ENCODE data around the gene VAV1.

Gene VAV1

DNA sequence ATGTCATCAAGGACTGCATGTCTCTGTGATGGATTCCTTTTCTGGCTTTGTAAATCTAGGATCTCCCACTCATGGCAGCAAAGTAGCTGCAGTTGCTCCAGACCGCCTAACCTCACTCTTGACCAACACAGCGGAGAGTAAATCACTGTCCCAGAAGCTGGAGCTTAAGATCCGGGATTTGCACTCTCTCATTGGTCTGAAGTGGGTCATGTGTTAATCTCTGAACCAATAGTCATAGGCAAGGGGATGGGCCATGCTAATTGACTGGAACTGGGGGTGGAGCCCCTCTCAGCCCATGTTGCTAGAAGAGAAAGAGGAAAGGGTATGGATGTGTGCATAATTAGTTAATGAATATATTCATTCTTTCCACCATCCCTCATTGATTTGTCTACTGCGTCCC is 34.0 kb downstream of the VAV1 start:
- no peaks in the 10 kb centered on the region for H3K27me3 Mint-ChIP-seq
- peak overlapping the region; percentile 29 for H3K27ac Mint-ChIP-seq
- peaks cover 10% of the 10 kb centered on the region for H3K36me3 Mint-ChIP-seq
- ATAC-seq, result no peak
- no peak overlapping the region for H3K4me3 Mint-ChIP-seq
- no peaks in the 10 kb centered on the region for H3K9me3 Mint-ChIP-seq
- H3K4me1 Mint-ChIP-seq, result peaks cover 51% of the 10 kb centered on the region

DNA sequence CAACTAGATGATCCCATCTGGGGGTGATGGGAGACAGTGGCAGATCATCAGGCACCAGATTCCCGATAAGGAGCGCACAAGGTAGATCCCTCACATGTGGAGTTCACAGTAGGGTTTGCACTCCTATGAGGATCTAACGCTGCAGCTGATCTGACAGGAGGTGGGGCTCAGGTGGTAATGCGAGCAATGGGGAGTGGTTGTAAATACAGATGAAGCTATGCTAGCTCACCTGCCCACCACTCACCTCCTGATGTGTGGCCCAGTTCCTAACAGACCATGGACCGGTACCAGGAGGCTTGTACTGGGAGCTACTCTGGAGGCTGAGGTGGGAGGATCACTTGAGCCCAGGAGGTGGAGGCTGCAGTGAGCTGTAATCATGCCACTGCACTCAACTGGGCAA is 34.8 kb downstream of the VAV1 start:
- Mint-ChIP-seq H3K4me1 (peaks cover 51% of the 10 kb centered on the region), H3K9me3 (peaks cover 2% of the 10 kb centered on the region), H3K36me3 (peaks cover 18% of the 10 kb centered on the region), H3K27ac (peak overlapping the region; percentile 29), H3K4me3 (no peak overlapping the region), H3K27me3 (no peaks in the 10 kb centered on the region)
- ATAC-seq, result no peak

DNA sequence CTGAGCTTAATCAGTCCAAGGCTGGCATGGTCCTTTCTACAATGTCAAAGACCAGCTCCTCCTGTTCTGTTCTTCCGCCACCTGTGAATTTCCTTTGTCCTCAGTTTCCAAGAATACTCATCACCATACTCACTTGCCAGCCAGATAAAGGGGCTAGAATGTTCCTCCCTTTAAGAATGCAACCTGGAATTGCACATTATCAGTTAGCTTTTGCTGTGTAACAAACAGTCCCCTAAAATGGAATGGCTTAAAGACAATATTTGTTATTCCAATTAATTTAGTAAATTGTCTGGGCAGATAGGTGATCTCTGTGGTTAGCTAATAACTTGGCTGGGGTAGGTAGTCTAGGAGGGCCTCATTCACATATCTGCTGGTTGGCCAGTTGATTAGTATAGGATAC is 36.0 kb downstream of the VAV1 start:
- peaks cover 5% of the 10 kb centered on the region for H3K9me3 Mint-ChIP-seq
- peaks cover 46% of the 10 kb centered on the region for H3K4me1 Mint-ChIP-seq

DNA sequence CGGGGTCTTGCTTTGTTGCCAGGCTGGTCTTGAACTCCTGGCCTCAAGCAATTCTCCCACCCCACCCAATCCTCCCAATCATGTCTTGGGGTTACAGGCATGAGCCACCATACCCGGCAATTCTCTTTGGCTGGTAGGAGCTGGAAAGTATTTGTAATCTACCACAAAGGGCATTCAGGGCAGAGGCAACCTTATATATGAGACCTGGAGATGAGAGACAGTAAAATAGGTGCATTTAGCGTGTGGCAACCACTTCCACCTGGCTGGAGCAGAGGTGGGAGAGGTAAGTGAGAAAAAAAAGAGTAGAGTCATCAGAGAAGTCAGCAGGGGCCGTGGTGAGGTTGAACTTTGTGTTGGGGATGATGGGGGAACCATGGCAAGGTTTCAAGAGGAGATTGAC is 36.8 kb downstream of the VAV1 start:
- no peaks in the 10 kb centered on the region for H3K27me3 Mint-ChIP-seq
- H3K36me3 Mint-ChIP-seq, result peaks cover 25% of the 10 kb centered on the region
- H3K4me1 Mint-ChIP-seq, result peaks cover 44% of the 10 kb centered on the region
- H3K27ac Mint-ChIP-seq, result peak overlapping the region; percentile 31
- ATAC-seq, result no peak
- H3K9me3 Mint-ChIP-seq, result peaks cover 5% of the 10 kb centered on the region
- H3K4me3 Mint-ChIP-seq, result no peak overlapping the region

More for the DNA sequence above, 36.0 kb downstream of the VAV1 start:
- H3K27me3 Mint-ChIP-seq, result no peaks in the 10 kb centered on the region
- H3K36me3 Mint-ChIP-seq, result peaks cover 24% of the 10 kb centered on the region
- ATAC-seq, result no peak
- peak overlapping the region; percentile 31 for H3K27ac Mint-ChIP-seq
- H3K4me3 Mint-ChIP-seq, result no peak overlapping the region

DNA sequence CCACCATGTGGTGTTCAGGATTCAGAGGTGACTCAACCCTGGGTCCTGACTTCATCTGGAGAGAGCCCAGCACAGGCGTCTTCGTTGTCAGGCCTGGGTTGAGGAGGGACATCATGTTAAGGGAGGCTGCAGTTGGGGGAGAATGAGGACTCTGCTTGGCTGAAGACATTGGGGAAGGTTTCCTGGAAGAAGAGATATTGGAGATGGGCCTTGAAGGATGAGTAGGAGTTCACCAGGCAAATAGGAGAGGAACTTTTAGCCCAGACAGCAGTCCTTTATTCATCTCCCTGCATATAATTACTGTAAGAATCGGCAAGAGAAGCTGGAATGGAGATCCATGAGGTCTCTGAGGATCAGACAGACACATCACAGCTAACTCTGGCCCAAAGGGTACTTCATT is 38.9 kb downstream of the VAV1 start:
- no peak for ATAC-seq
- Mint-ChIP-seq H3K4me3 (no peak overlapping the region), H3K27ac (peak overlapping the region; percentile 57), H3K4me1 (peaks cover 47% of the 10 kb centered on the region), H3K9me3 (peaks cover 5% of the 10 kb centered on the region), H3K36me3 (peaks cover 37% of the 10 kb centered on the region), H3K27me3 (no peaks in the 10 kb centered on the region)

DNA sequence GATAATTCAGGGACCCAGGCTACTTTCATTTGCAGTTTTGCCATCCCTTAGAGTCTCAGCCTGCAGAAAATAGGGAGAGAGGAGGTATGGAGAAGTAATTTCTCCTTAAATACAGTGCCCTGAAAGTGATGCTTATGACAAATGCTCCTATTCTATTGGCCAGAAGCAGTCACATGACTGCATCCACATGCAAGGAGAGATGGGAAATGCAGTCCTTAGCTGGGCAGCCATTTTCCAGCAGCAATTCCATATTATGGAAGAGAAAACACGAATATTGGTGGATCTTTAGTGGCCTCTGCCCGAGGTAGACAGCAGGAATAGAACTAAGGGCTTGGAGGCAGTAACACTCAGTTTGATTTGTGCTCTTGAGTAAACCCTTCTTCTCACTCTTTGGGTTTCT is 39.4 kb downstream of the VAV1 start:
- no peak overlapping the region for H3K4me3 Mint-ChIP-seq
- no peak for ATAC-seq
- peaks cover 5% of the 10 kb centered on the region for H3K9me3 Mint-ChIP-seq
- H3K27me3 Mint-ChIP-seq, result no peaks in the 10 kb centered on the region
- H3K27ac Mint-ChIP-seq, result peak overlapping the region; percentile 57
- peaks cover 37% of the 10 kb centered on the region for H3K36me3 Mint-ChIP-seq
- H3K4me1 Mint-ChIP-seq, result peaks cover 50% of the 10 kb centered on the region

DNA sequence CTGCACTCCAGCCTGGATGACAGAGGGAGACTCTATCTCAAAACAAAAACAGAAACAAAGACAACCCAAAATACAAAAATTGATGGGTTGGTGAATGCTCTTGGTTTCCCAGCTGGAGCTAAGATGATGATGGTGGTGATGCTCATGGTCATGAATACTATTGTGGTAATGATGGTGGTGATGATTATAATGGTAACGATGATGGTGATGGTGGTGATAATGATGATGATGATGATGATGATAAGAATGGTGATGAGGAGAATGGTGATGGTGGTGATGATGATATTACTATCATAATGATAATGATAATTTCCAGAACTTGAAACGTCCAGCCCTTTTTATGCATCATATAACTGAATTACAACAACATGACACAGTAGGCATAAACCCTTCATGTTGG is 40.1 kb downstream of the VAV1 start:
- Mint-ChIP-seq H3K4me3 (no peak overlapping the region), H3K27me3 (no peaks in the 10 kb centered on the region), H3K36me3 (peaks cover 42% of the 10 kb centered on the region), H3K4me1 (peaks cover 50% of the 10 kb centered on the region), H3K27ac (peak overlapping the region; percentile 57), H3K9me3 (peaks cover 5% of the 10 kb centered on the region)
- ATAC-seq, result no peak

DNA sequence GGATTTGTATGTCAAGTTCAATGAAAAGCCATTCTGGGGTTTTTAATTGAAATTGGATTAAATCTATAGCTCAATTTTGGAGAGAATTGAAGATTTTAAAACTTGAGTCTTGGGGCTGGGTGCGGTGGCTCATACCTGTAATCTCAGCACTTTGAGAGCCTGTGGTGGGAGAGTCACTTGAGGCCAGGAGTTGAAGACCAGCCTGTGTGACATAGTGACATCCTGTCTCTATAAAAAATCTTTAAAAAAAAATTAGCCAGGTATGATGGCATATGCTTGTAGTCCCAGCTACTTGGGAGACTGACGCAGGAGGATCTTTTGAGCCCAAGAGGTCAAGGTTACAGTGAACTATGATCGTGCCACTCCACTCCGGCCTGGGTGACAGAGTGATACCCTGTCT is 41.2 kb downstream of the VAV1 start:
- Mint-ChIP-seq H3K36me3 (peaks cover 45% of the 10 kb centered on the region), H3K4me3 (no peak overlapping the region), H3K27me3 (no peaks in the 10 kb centered on the region), H3K4me1 (peaks cover 58% of the 10 kb centered on the region), H3K9me3 (peaks cover 5% of the 10 kb centered on the region), H3K27ac (no peak overlapping the region)
- ATAC-seq, result no peak

DNA sequence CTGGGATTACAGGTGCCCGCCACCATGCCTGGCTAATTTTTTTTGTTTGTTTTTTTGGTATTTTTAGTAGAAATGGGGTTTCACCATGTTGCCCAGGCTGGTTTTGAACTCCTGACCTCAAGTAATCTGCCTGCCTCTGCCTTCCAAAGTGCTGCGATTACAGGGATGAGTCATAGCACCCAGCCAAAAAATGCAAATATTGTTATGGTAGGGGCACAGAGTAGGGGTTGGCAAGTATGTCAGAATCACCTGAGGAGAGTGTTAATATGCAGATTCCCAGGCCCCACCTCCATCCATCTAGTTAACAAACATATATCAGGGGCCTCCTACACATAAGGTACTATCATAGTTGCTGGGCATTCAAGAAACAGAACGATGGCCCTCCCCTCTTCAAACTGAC is 44.7 kb downstream of the VAV1 start:
- Mint-ChIP-seq H3K27me3 (no peaks in the 10 kb centered on the region), H3K4me3 (no peak overlapping the region), H3K36me3 (peaks cover 60% of the 10 kb centered on the region), H3K9me3 (peaks cover 7% of the 10 kb centered on the region), H3K4me1 (peaks cover 38% of the 10 kb centered on the region), H3K27ac (no peak overlapping the region)
- no peak for ATAC-seq

DNA sequence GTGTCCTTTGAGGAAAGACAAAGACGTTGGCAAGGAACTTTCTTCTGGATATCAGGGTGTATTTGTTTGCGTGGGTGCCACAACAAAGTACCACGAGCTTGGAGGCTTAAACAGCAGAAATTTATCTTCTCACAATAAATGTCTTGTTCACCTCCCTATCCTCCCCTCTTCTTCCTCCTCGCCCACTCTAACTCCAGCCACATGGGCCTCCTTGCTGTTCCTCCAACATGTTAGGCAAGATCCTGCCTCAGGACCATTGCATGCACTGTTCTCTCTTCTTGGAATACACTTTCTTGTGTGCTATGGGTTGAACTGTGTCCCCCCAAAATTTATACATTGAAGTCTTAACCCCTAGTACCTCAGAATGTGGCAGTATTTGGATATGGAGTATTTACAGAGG is 45.7 kb downstream of the VAV1 start:
- peak overlapping the region; percentile 8 for H3K27ac Mint-ChIP-seq
- peaks cover 30% of the 10 kb centered on the region for H3K4me1 Mint-ChIP-seq
- peaks cover 4% of the 10 kb centered on the region for H3K9me3 Mint-ChIP-seq
- H3K36me3 Mint-ChIP-seq, result peaks cover 53% of the 10 kb centered on the region
- no peak for ATAC-seq
- H3K27me3 Mint-ChIP-seq, result no peaks in the 10 kb centered on the region
- no peak overlapping the region for H3K4me3 Mint-ChIP-seq

DNA sequence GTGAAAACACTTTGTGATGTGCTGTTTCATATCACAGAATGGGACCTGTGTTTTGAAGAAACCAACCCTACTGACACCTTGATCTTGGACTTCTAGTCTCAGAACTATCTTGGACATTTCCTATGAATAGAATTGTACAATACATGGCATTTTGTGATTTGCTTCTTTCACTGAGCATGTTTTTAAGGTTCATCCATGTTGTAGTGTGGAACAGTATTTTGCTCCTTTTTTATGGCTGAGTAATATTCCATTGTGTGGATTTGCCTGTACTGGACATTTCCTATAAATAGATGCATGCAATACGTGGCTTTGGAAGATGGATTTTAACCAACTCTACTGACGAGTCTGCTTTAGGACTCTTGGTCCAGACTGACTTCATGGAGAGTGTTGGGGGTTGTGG is 46.8 kb downstream of the VAV1 start:
- Mint-ChIP-seq H3K4me1 (peaks cover 25% of the 10 kb centered on the region), H3K27ac (no peak overlapping the region), H3K4me3 (no peak overlapping the region), H3K36me3 (peaks cover 63% of the 10 kb centered on the region), H3K27me3 (no peaks in the 10 kb centered on the region), H3K9me3 (peaks cover 4% of the 10 kb centered on the region)
- no peak for ATAC-seq

DNA sequence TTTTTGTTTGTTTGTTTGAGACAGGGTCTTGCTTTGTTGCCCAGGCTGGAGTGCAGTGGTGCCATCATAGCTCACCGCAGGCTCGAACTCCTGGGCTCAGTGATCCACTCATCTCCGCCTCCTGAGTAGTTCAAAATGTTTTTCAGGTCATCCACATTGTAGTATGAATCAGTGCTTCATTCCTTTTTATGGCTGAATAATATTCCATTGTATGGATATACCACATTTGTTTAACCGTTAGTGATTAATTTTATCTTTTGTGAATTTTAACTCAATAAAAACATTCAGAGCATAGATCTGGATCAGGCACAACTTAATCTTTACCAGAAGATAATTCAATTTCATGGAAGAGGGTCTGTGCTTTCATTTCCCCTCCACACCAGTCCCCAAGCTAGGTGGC is 47.7 kb downstream of the VAV1 start:
- no peak for ATAC-seq
- Mint-ChIP-seq H3K27ac (no peak overlapping the region), H3K27me3 (no peaks in the 10 kb centered on the region), H3K36me3 (peaks cover 65% of the 10 kb centered on the region), H3K4me1 (peaks cover 19% of the 10 kb centered on the region), H3K9me3 (peaks cover 4% of the 10 kb centered on the region), H3K4me3 (no peak overlapping the region)

DNA sequence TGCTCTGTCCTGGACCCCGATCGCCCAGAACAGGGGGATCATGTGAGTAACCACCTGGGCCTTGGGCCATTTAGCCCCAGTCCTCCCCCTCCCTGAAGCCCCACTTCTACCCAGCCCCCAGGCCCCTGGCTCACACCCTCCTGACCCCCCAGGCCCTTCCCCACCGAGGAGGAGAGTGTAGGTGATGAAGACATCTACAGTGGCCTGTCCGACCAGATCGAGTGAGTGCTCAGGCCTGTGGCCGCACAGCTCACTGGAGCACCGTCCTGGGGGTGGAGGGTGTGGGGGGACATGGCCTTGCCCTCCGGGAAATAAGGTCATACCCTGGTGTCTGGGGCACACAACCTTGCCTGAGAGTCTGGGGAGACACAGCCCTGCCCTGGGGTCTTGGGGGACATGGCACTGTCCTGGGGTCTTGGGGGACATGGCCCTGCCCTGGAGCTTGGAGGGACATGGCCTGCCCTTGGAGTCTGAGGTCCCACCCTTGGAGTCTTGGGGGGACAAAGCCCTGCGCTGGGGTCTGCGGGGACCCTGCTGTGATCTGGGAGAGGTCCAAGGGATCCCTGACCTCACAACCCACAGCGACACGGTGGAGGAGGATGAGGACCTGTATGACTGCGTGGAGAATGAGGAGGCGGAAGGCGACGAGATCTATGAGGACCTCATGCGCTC is 49.3 kb downstream of the VAV1 start:
- no peaks in the 10 kb centered on the region for H3K27me3 Mint-ChIP-seq
- H3K9me3 Mint-ChIP-seq, result peaks cover 4% of the 10 kb centered on the region
- no peak overlapping the region for H3K4me3 Mint-ChIP-seq
- ATAC-seq, result peak; percentile 16
- H3K27ac Mint-ChIP-seq, result peak overlapping the region; percentile 19
- H3K36me3 Mint-ChIP-seq, result peaks cover 66% of the 10 kb centered on the region
- peaks cover 14% of the 10 kb centered on the region for H3K4me1 Mint-ChIP-seq

DNA sequence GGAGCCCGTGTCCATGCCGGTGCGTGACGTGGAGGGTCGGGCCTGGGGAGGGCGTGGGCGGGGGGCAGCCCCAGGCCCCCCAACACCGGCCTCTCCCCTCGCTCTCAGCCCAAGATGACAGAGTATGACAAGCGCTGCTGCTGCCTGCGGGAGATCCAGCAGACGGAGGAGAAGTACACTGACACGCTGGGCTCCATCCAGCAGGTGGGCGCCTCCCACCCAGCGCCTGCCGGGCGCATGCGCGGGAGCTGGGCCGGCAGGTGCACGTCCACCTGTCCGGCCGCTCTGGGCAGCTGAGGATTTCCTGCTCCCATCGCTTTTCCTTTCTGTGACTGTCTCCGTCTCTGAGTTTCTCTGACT is 49.8 kb downstream of the VAV1 start:
- Mint-ChIP-seq H3K4me1 (peaks cover 14% of the 10 kb centered on the region), H3K4me3 (no peak overlapping the region), H3K27me3 (no peaks in the 10 kb centered on the region), H3K36me3 (peaks cover 69% of the 10 kb centered on the region), H3K9me3 (peaks cover 4% of the 10 kb centered on the region), H3K27ac (no peak overlapping the region)
- no peak for ATAC-seq

DNA sequence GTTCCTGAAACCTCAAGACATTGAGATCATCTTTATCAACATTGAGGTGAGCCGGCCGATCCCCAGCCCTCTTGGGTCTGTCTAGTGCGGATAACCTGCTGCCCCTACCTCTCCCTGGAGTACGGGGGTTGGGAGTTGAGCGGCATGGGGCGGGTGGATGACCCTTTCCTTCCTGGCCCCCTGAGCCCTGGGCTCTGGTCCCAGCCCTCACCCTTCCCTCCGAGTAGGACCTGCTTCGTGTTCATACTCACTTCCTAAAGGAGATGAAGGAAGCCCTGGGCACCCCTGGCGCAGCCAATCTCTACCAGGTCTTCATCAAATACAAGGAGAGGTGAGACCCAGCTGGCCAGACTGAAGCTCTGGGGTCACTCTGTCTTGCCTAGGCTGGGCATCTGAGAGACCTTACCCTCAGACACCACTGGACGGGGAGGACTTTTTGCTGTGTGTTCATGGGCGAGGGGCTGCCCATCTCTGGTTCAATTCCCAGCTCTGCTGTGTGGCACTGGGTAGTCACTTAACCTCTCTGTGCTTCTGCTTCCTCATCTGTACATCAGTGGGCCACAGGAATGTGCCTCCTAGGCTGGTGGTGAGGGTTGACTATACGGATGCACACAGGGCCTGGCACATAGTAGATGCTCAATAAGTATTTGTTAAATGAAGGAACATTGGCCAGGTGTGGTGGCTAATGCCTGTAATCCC is 52.7 kb downstream of the VAV1 start:
- Mint-ChIP-seq H3K36me3 (peaks cover 75% of the 10 kb centered on the region), H3K27ac (peak overlapping the region; percentile 49), H3K4me1 (no peaks in the 10 kb centered on the region), H3K27me3 (no peaks in the 10 kb centered on the region), H3K4me3 (no peak overlapping the region), H3K9me3 (no peaks in the 10 kb centered on the region)
- no peak for ATAC-seq

DNA sequence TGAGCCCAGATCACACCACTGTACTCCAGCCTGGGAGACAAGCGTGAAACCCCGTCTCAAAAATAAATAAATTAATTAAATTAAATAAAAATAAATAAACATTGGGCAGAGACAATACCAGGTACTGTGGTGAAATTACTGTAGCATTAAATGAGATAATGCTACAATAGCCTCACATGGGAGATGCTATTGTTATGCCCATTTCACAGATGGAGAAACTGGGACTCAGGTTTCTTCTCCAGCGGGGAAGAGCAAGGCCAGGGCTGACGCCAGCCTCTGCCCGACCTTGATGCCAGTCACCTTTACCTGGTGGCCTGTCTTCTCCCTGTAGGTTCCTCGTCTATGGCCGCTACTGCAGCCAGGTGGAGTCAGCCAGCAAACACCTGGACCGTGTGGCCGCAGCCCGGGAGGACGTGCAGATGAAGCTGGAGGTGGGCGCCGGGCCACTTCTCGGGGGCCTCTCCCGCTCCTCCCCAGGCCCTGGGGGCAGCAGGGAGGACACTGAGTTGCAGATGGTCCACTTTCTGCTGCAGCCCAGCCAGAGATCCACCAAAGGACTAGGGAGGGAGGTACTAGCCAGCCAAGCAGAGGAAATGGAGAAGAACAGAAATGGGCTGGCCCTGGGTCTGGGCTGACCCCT is 53.9 kb downstream of the VAV1 start:
- H3K9me3 Mint-ChIP-seq, result no peaks in the 10 kb centered on the region
- H3K36me3 Mint-ChIP-seq, result peaks cover 77% of the 10 kb centered on the region
- no peak overlapping the region for H3K27ac Mint-ChIP-seq
- H3K27me3 Mint-ChIP-seq, result no peaks in the 10 kb centered on the region
- no peak for ATAC-seq
- H3K4me1 Mint-ChIP-seq, result peaks cover 6% of the 10 kb centered on the region
- no peak overlapping the region for H3K4me3 Mint-ChIP-seq
